ENCODE data around the gene ZMYM5.

ZMYM5 gene

GRCh38 chr13:19882231-19882630 is 18.8 kb upstream of the ZMYM5 start:
- no peak for TF ChIP-seq CTCF (IDR thresholded peaks at IDR 0.05; ENCODE audit: control insufficient read depth, insufficient read depth, low read depth, low read length, missing control alignments)
- no peak for DNase-seq (ENCODE audit: low read depth)
- no peak overlapping the region for H3K4me3 ChIP-seq (ENCODE audit: control insufficient read depth, low read depth, low read length)

GRCh38 chr13:19881641-19882040 is 18.2 kb upstream of the ZMYM5 start:
- H3K4me3 ChIP-seq (ENCODE audit: control insufficient read depth, low read depth, low read length), result no peak overlapping the region
- TF ChIP-seq CTCF (IDR thresholded peaks at IDR 0.05; ENCODE audit: control insufficient read depth, insufficient read depth, low read depth, low read length, missing control alignments), result no peak
- DNase-seq (ENCODE audit: low read depth), result no peak

- DNase-seq (ENCODE audit: low read depth), result no peak
- H3K4me3 ChIP-seq (ENCODE audit: control insufficient read depth, low read depth, low read length), result peak overlapping the region; percentile 70
- TF ChIP-seq CTCF (IDR thresholded peaks at IDR 0.05; ENCODE audit: control insufficient read depth, insufficient read depth, low read depth, low read length, missing control alignments), result peak; percentile 62
Measured at GRCh38 chr13:19864746-19865309, 1.4 kb upstream of the ZMYM5 start.

GRCh38 chr13:19864024-19864745 is 736 bp upstream of the ZMYM5 start:
- H3K4me3 ChIP-seq (ENCODE audit: control insufficient read depth, low read depth, low read length), result peak overlapping the region; percentile 70
- no peak for DNase-seq (ENCODE audit: low read depth)
- no peak for TF ChIP-seq CTCF (IDR thresholded peaks at IDR 0.05; ENCODE audit: control insufficient read depth, insufficient read depth, low read depth, low read length, missing control alignments)

GRCh38 chr13:19862481-19863313 is 752 bp downstream of the ZMYM5 start:
- no peak for TF ChIP-seq CTCF (IDR thresholded peaks at IDR 0.05; ENCODE audit: control insufficient read depth, insufficient read depth, low read depth, low read length, missing control alignments)

GRCh38 chr13:19861762-19862161 is 1.7 kb downstream of the ZMYM5 start:
- peak overlapping the region; percentile 77 for H3K4me3 ChIP-seq (ENCODE audit: control insufficient read depth, low read depth, low read length)
- DNase-seq (ENCODE audit: low read depth), result no peak
- no peak for TF ChIP-seq CTCF (IDR thresholded peaks at IDR 0.05; ENCODE audit: control insufficient read depth, insufficient read depth, low read depth, low read length, missing control alignments)

More at GRCh38 chr13:19862481-19863313, 752 bp downstream of the ZMYM5 start:
- DNase-seq (ENCODE audit: low read depth), result no peak
- H3K4me3 ChIP-seq (ENCODE audit: control insufficient read depth, low read depth, low read length), result peak overlapping the region; percentile 77

All from AG09309 (cell line).